ENCODE results near the gene NETO2.

Gene NETO2

GRCh38 chr16:47175152-47175551, 31.4 kb upstream of the NETO2 start:
- ATAC-seq = no peak
- TF ChIP-seq ZFP30 (CRISPR knock-in tag; IDR thresholded peaks at IDR 0.05) (no peak), CSRNP3 (CRISPR knock-in tag; IDR thresholded peaks at IDR 0.05) (no peak), PATZ1 (CRISPR knock-in tag; IDR thresholded peaks at IDR 0.05; ENCODE audit: borderline replicate concordance) (no peak), BACH2 (CRISPR knock-in tag; IDR thresholded peaks at IDR 0.05; ENCODE audit: borderline replicate concordance) (no peak), ZC3H10 (CRISPR knock-in tag; IDR thresholded peaks at IDR 0.05) (no peak), ESRRG (CRISPR knock-in tag; IDR thresholded peaks at IDR 0.05) (no peak), ZNF70 (CRISPR knock-in tag; IDR thresholded peaks at IDR 0.05) (no peak), PPARA (CRISPR knock-in tag; IDR thresholded peaks at IDR 0.05; ENCODE audit: borderline replicate concordance) (no peak), POU6F1 (CRISPR knock-in tag; IDR thresholded peaks at IDR 0.05; ENCODE audit: borderline replicate concordance, low read depth) (no peak), ZNF565 (CRISPR knock-in tag; conservative IDR thresholded peaks at IDR 0.05; ENCODE audit: low read depth) (no peak), CSDC2 (CRISPR knock-in tag; IDR thresholded peaks at IDR 0.05) (no peak), GLIS3 (CRISPR knock-in tag; IDR thresholded peaks at IDR 0.05) (no peak), ARNTL (CRISPR knock-in tag; IDR thresholded peaks at IDR 0.05; ENCODE audit: borderline replicate concordance, low read depth) (no peak), ZFP3 (CRISPR knock-in tag; IDR thresholded peaks at IDR 0.05) (no peak), TOX (CRISPR knock-in tag; IDR thresholded peaks at IDR 0.05; ENCODE audit: borderline replicate concordance) (no peak), OSR1 (CRISPR knock-in tag; IDR thresholded peaks at IDR 0.05) (no peak), ISL1 (CRISPR knock-in tag; IDR thresholded peaks at IDR 0.05) (no peak)

- TF ChIP-seq TSHZ2 (CRISPR knock-in tag; IDR thresholded peaks at IDR 0.05) = no peak
- no peak for TF ChIP-seq ZFP3 (CRISPR knock-in tag; IDR thresholded peaks at IDR 0.05)
- no peak for TF ChIP-seq SNAI2 (CRISPR knock-in tag; IDR thresholded peaks at IDR 0.05)
- TF ChIP-seq ZNF565 (CRISPR knock-in tag; conservative IDR thresholded peaks at IDR 0.05; ENCODE audit: low read depth) = no peak
- no peak for TF ChIP-seq ARNTL (CRISPR knock-in tag; IDR thresholded peaks at IDR 0.05; ENCODE audit: borderline replicate concordance, low read depth)
- no peak for ATAC-seq
These were observed 19.1 kb upstream of the NETO2 start for GRCh38 chr16:47162670-47163420.

GRCh38 chr16:47161464-47161863, 17.7 kb upstream of the NETO2 start:
- TF ChIP-seq SNAI2 (CRISPR knock-in tag; IDR thresholded peaks at IDR 0.05) (no peak), ZFP30 (CRISPR knock-in tag; IDR thresholded peaks at IDR 0.05) (no peak), OSR1 (CRISPR knock-in tag; IDR thresholded peaks at IDR 0.05) (no peak), TOX (CRISPR knock-in tag; IDR thresholded peaks at IDR 0.05; ENCODE audit: borderline replicate concordance) (no peak), ZNF70 (CRISPR knock-in tag; IDR thresholded peaks at IDR 0.05) (no peak), ISL1 (CRISPR knock-in tag; IDR thresholded peaks at IDR 0.05) (no peak), ZFP3 (CRISPR knock-in tag; IDR thresholded peaks at IDR 0.05) (no peak), CSRNP3 (CRISPR knock-in tag; IDR thresholded peaks at IDR 0.05) (no peak)
- TF ChIP-seq, protein P1, sequence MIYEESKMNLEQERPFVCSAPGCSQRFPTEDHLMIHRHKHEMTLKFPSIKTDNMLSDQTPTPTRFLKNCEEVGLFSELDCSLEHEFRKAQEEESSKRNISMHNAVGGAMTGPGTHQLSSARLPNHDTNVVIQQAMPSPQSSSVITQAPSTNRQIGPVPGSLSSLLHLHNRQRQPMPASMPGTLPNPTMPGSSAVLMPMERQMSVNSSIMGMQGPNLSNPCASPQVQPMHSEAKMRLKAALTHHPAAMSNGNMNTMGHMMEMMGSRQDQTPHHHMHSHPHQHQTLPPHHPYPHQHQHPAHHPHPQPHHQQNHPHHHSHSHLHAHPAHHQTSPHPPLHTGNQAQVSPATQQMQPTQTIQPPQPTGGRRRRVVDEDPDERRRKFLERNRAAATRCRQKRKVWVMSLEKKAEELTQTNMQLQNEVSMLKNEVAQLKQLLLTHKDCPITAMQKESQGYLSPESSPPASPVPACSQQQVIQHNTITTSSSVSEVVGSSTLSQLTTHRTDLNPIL (CRISPR knock-in tag; IDR thresholded peaks at IDR 0.05; ENCODE audit: low read depth) = no peak
- ATAC-seq = no peak
